HG02759 (cell line): Measurements from ENCODE around the gene IGSF3.
"Not testable (repeated sequence)": the region's sequence is repeated elsewhere in the genome, so short reads cannot be mapped to it uniquely, and the experiment has no call there.

ENCODE experiments used
- ATAC-seq: cut with Tn5 transposase; IDR thresholded peaks from one replicate; pipeline ENCODE4 v1.9.1; 2021; ENCODE audit warnings: mild to moderate bottlenecking, moderate library complexity; ENCODE audit not compliant: unreplicated experiment

Gene IGSF3

GRCh38 chr1:116631996-116632925 is 35.3 kb downstream of the IGSF3 start:
- not testable (repeated sequence) for ATAC-seq

DNA sequence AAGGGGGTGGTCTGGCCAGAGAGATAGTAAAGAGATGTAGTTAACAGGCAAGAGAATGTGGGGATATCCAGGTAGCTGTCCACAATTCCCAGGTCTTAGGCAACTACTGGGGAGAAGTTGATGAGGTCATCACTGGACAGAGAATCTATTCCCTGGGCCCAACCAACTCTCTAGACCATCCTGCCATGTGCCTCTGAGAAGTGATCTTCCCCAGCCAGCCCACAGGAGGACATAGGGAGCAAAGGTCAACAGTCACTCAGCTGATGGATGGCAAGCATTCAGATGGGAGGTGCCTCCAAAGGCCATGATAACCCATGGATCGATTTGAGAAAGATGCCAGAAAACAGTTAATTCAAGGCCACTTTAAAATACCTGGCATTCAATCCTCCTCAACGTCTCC is 36.0 kb downstream of the IGSF3 start:
- not testable (repeated sequence) for ATAC-seq

DNA sequence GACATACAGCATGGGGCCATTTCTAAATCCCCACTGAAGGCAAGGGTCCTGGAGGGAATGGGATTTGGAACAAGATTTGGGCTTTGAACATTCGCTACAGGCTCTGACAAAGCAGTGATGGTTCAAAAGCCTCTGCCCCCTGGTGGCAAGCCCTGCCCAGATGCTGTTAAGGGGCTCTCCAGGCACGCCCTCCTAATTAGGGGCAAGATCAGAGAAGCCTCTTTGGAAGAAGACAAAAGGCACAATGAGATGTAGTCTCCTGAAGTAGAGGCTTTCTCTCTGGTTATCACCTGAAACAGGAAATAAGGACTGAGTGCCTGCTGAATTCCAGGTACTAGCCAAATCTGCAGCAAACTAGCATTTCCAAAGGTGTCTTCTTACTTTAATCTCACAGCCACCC is 37.5 kb downstream of the IGSF3 start:
- ATAC-seq, result not testable (repeated sequence)

DNA sequence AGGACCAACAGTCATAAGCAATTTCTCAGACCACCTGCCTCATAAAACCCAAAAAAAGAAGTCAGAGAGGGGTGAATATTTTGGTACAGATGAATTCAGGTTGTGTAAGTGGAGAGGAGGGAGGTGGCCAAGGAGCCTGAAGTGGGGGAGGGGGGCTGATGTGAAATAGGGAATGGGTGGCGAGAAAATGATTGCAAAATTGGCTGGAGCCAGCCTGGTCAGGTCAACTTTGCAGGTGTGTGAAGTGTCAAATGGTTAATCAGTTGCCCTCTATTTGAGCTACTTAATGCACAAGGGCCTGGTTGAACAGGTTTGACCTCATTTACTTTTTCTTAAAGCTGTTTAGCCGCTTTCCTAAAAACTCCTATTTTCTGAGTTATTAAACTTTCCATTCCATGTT is 38.1 kb downstream of the IGSF3 start:
- ATAC-seq, result not testable (repeated sequence)

- ATAC-seq, result no peak
Observed at GRCh38 chr1:116628448-116628847, 39.1 kb downstream of the IGSF3 start.

- ATAC-seq, result not testable (repeated sequence)
Observed at GRCh38 chr1:116627357-116627756, 40.2 kb downstream of the IGSF3 start.

DNA sequence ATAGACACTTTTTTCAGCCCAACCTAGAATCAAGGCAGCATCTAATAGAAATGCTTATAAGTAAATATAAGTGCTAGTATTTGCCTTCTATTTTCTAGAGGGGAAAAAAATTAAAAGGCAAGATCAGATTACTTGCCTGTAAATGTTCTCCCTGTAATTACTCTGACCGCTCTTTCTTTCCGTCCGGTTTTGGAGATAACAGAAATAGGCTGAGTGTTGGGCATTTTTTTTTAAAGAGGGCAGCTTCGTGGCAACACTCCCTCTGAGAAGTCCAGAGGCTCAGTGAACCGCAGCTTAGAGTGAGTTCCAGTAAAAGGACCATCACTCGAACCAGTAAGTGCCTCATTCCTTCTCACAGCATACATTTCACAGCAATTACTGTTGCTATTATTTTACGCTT is 40.6 kb downstream of the IGSF3 start:
- not testable (repeated sequence) for ATAC-seq

DNA sequence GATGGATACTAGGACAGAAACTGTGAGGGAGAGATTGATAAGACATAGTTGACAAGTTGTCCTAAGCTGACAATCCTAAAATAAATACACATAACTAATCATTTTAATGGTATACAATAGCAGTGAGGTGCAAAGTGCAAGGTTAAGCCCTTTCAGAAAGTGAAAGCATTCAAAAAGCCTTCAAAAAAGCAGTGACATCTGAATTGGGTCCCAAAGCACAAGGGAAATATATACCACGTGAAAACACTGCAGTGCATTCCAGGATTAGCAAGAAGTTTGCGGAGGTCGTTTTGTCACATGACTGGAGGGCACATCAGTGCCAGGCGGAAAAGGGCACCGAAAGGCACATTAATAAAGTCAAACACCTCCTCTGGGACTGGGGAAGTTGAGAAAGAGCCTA is 42.4 kb downstream of the IGSF3 start:
- not testable (repeated sequence) for ATAC-seq

- ATAC-seq, result no peak
Observed at GRCh38 chr1:116624040-116624439, 43.5 kb downstream of the IGSF3 start.

GRCh38 chr1:116622496-116622895 is 45.0 kb downstream of the IGSF3 start:
- ATAC-seq, result not testable (repeated sequence)

DNA sequence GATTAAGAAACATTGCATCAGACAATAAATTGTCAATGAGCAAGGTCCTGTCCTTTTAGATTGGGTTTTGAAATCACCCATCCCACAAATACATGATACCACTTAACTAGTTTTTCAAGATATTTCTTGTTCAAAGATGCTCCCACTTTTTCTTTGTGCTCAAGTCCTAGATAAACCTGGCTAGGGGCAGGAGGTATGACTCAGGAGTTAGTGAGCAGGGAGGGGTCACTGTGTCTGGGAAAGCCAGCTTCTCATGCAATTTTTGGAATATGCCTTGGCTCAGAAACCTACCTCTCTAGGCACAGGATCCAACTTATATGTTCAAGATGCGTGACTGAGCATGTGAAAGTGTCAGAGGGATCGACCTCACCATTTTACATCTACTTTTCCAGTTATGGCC is 45.8 kb downstream of the IGSF3 start:
- ATAC-seq, result not testable (repeated sequence)

- ATAC-seq, result not testable (repeated sequence)
Observed at GRCh38 chr1:116620392-116620791, 47.1 kb downstream of the IGSF3 start.

- not testable (repeated sequence) for ATAC-seq
Observed at GRCh38 chr1:116619106-116619505, 48.4 kb downstream of the IGSF3 start.

GRCh38 chr1:116617808-116618207 is 49.7 kb downstream of the IGSF3 start:
- ATAC-seq, result not testable (repeated sequence)

GRCh38 chr1:116613825-116614224 is 53.7 kb downstream of the IGSF3 start:
- not testable (repeated sequence) for ATAC-seq

DNA sequence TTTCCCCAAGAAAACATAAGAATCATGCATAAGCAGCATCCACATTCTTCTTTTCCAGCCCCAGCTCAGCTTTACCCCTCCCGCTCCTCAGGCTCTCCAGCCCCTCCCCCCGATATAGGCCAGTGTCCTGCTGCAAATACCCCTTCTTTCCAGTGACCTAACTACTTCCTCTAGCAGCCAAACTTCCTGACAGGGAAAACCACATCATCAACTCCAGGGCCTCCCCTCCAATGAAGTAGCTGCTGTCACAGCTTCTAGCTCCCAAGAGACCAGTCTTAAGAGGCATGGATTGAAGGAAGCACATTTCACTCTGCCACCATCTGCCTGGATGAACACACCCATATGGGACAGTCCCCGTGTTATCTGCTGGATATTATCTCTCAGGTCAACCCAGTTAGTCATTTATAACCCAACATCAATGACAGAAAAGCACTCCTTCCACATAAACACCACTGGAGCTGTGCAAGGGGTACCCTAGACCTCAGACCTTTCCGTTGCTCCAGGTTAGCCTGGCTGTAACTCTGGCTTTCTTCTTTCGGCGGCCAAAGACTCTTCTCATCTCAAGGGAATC is 57.6 kb downstream of the IGSF3 start:
- not testable (repeated sequence) for ATAC-seq

- ATAC-seq, result not testable (repeated sequence)
Observed at GRCh38 chr1:116608841-116609240, 58.7 kb downstream of the IGSF3 start.

GRCh38 chr1:116608151-116608550 is 59.4 kb downstream of the IGSF3 start:
- not testable (repeated sequence) for ATAC-seq

GRCh38 chr1:116607463-116607862 is 60.1 kb downstream of the IGSF3 start:
- not testable (repeated sequence) for ATAC-seq

DNA sequence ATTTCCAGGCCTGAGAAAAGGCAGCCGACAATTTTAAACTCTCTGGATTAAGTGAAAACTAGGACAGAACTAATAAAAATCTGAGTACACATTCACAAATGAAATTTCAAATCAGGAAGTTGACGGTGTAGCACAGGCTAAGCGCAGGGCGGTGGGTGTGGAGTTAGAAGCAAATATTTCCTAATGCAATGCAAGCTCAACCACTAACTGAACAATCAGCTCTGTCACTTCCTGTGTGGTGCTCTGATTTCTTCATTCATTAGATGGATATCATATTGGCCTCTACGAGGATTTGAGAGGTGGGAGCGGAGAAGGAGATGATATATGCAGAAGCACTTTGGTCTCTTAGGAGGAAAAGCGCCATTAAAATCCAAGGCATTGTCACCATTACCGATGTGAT is 61.5 kb downstream of the IGSF3 start:
- not testable (repeated sequence) for ATAC-seq

DNA sequence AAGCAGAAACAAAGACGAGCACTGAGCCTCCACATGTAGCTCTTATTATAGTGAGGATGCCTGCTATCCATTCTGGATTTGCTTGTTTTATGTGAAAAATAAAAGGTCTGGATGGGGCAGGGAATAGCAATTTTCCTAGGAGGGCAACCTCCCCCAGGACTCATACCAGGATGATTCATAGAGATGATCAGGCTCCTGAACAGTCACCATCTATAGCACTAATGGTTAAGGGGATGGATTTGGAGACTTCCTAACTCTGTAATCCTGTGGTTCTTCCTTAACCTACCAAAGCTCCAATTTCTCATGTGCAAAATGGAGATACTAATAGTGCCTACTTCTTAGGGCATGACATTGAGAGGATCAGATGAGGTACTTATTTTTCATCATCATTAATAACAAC is 62.2 kb downstream of the IGSF3 start:
- no peak for ATAC-seq

- not testable (repeated sequence) for ATAC-seq
Observed at GRCh38 chr1:116604408-116604807, 63.1 kb downstream of the IGSF3 start.
